ENCODE data around the gene DENND1A. TPM values are rescaled to one million over a fixed set of nuclear protein-coding genes. Genes with fewer than 3 reads are reported as not detected.

Gene DENND1A
- total and polyA plus RNA-seq, 4 donors: 13.4 to 30.5 (median 28.3) TPM

GRCh38 chr9:123394291-123395235 is 535.4 kb downstream of the DENND1A start:
- peaks cover 27% of the 10 kb centered on the region for H3K4me1 ChIP-seq (ENCODE audit: control insufficient read depth, insufficient read depth, low read length)
- WGBS (ENCODE audit: insufficient coverage): 63% methylated on average over 13 of the region's 16 CpGs
- peak in 2 of 6 donors; percentile 52 to 62 for DNase-seq (ENCODE audit: low read depth in 4 of 6, low spot score in 6 of 6)
- H3K27ac ChIP-seq (ENCODE audit: low read depth, low read length): no peak overlapping the region
- H3K36me3 ChIP-seq (ENCODE audit: control insufficient read depth, insufficient read depth, low read length): peaks cover 14% of the 10 kb centered on the region
- no peaks in the 10 kb centered on the region for H3K9me3 ChIP-seq (ENCODE audit: control insufficient read depth, insufficient read depth, low read length)
- no peaks in the 10 kb centered on the region for H3K27me3 ChIP-seq (ENCODE audit: control insufficient read depth, insufficient read depth, low read length)
- no peak overlapping the region for H3K4me3 ChIP-seq (ENCODE audit: low read depth, low read length)

- H3K4me1 ChIP-seq (ENCODE audit: control insufficient read depth, insufficient read depth, low read length): peaks cover 39% of the 10 kb centered on the region
- WGBS (ENCODE audit: insufficient coverage): no CpG with 5 or more reads among the region's 4 CpGs
- H3K4me3 ChIP-seq (ENCODE audit: low read depth, low read length): no peak overlapping the region
- DNase-seq (ENCODE audit: low read depth in 4 of 6, low spot score in 6 of 6): no peak
- H3K36me3 ChIP-seq (ENCODE audit: control insufficient read depth, insufficient read depth, low read length): peaks cover 12% of the 10 kb centered on the region
- no peak overlapping the region for H3K27ac ChIP-seq (ENCODE audit: low read depth, low read length)
- no peaks in the 10 kb centered on the region for H3K9me3 ChIP-seq (ENCODE audit: control insufficient read depth, insufficient read depth, low read length)
- no peaks in the 10 kb centered on the region for H3K27me3 ChIP-seq (ENCODE audit: control insufficient read depth, insufficient read depth, low read length)
Measured at GRCh38 chr9:123392802-123393201, 537.1 kb downstream of the DENND1A start.

- Histone ChIP-seq H3K27ac (ENCODE audit: low read depth, low read length) (no peak overlapping the region), H3K4me1 (ENCODE audit: control insufficient read depth, insufficient read depth, low read length) (peaks cover 45% of the 10 kb centered on the region), H3K9me3 (ENCODE audit: control insufficient read depth, insufficient read depth, low read length) (no peaks in the 10 kb centered on the region), H3K36me3 (ENCODE audit: control insufficient read depth, insufficient read depth, low read length) (peaks cover 15% of the 10 kb centered on the region), H3K4me3 (ENCODE audit: low read depth, low read length) (no peak overlapping the region), H3K27me3 (ENCODE audit: control insufficient read depth, insufficient read depth, low read length) (no peaks in the 10 kb centered on the region)
- 86% methylated on average over 24 of the region's 28 CpGs for WGBS (ENCODE audit: insufficient coverage)
- no peak for DNase-seq (ENCODE audit: low read depth in 4 of 6, low spot score in 6 of 6)
Measured at GRCh38 chr9:123391946-123392345, 538.0 kb downstream of the DENND1A start.

GRCh38 chr9:123391233-123391632 is 538.7 kb downstream of the DENND1A start:
- no peak for DNase-seq (ENCODE audit: low read depth in 4 of 6, low spot score in 6 of 6)
- H3K36me3 ChIP-seq (ENCODE audit: control insufficient read depth, insufficient read depth, low read length): peaks cover 15% of the 10 kb centered on the region
- H3K9me3 ChIP-seq (ENCODE audit: control insufficient read depth, insufficient read depth, low read length): no peaks in the 10 kb centered on the region
- H3K27ac ChIP-seq (ENCODE audit: low read depth, low read length): no peak overlapping the region
- WGBS (ENCODE audit: insufficient coverage): no CpG with 5 or more reads among the region's 5 CpGs
- H3K4me1 ChIP-seq (ENCODE audit: control insufficient read depth, insufficient read depth, low read length): peaks cover 49% of the 10 kb centered on the region
- H3K27me3 ChIP-seq (ENCODE audit: control insufficient read depth, insufficient read depth, low read length): no peaks in the 10 kb centered on the region
- no peak overlapping the region for H3K4me3 ChIP-seq (ENCODE audit: low read depth, low read length)

- DNase-seq (ENCODE audit: low read depth in 4 of 6, low spot score in 6 of 6): no peak
- no peaks in the 10 kb centered on the region for H3K27me3 ChIP-seq (ENCODE audit: control insufficient read depth, insufficient read depth, low read length)
- H3K4me1 ChIP-seq (ENCODE audit: control insufficient read depth, insufficient read depth, low read length): peaks cover 42% of the 10 kb centered on the region
- H3K9me3 ChIP-seq (ENCODE audit: control insufficient read depth, insufficient read depth, low read length): no peaks in the 10 kb centered on the region
- H3K36me3 ChIP-seq (ENCODE audit: control insufficient read depth, insufficient read depth, low read length): peaks cover 15% of the 10 kb centered on the region
- 87% methylated on average over 20 of the region's 23 CpGs for WGBS (ENCODE audit: insufficient coverage)
- H3K27ac ChIP-seq (ENCODE audit: low read depth, low read length): no peak overlapping the region
- H3K4me3 ChIP-seq (ENCODE audit: low read depth, low read length): no peak overlapping the region
Measured at GRCh38 chr9:123390337-123391135, 539.4 kb downstream of the DENND1A start.

GRCh38 chr9:123389698-123390097 is 540.2 kb downstream of the DENND1A start:
- peaks cover 41% of the 10 kb centered on the region for H3K4me1 ChIP-seq (ENCODE audit: control insufficient read depth, insufficient read depth, low read length)
- H3K27ac ChIP-seq (ENCODE audit: low read depth, low read length): no peak overlapping the region
- H3K36me3 ChIP-seq (ENCODE audit: control insufficient read depth, insufficient read depth, low read length): peaks cover 15% of the 10 kb centered on the region
- no peak overlapping the region for H3K4me3 ChIP-seq (ENCODE audit: low read depth, low read length)
- WGBS (ENCODE audit: insufficient coverage): 60% methylated on average over 12 of the region's 12 CpGs
- DNase-seq (ENCODE audit: low read depth in 4 of 6, low spot score in 6 of 6): no peak
- no peaks in the 10 kb centered on the region for H3K27me3 ChIP-seq (ENCODE audit: control insufficient read depth, insufficient read depth, low read length)
- no peaks in the 10 kb centered on the region for H3K9me3 ChIP-seq (ENCODE audit: control insufficient read depth, insufficient read depth, low read length)

GRCh38 chr9:123389070-123389469 is 540.9 kb downstream of the DENND1A start:
- WGBS (ENCODE audit: insufficient coverage): 61% methylated on average over 9 of the region's 10 CpGs
- H3K4me3 ChIP-seq (ENCODE audit: low read depth, low read length): no peak overlapping the region
- peaks cover 15% of the 10 kb centered on the region for H3K36me3 ChIP-seq (ENCODE audit: control insufficient read depth, insufficient read depth, low read length)
- no peak overlapping the region for H3K27ac ChIP-seq (ENCODE audit: low read depth, low read length)
- peaks cover 41% of the 10 kb centered on the region for H3K4me1 ChIP-seq (ENCODE audit: control insufficient read depth, insufficient read depth, low read length)
- DNase-seq (ENCODE audit: low read depth in 4 of 6, low spot score in 6 of 6): no peak
- H3K27me3 ChIP-seq (ENCODE audit: control insufficient read depth, insufficient read depth, low read length): no peaks in the 10 kb centered on the region
- no peaks in the 10 kb centered on the region for H3K9me3 ChIP-seq (ENCODE audit: control insufficient read depth, insufficient read depth, low read length)

- 26% methylated on average over 11 of the region's 14 CpGs for WGBS (ENCODE audit: insufficient coverage)
- Histone ChIP-seq H3K27me3 (ENCODE audit: control insufficient read depth, insufficient read depth, low read length) (no peaks in the 10 kb centered on the region), H3K36me3 (ENCODE audit: control insufficient read depth, insufficient read depth, low read length) (peaks cover 28% of the 10 kb centered on the region), H3K27ac (ENCODE audit: low read depth, low read length) (no peak overlapping the region), H3K4me3 (ENCODE audit: low read depth, low read length) (no peak overlapping the region), H3K9me3 (ENCODE audit: control insufficient read depth, insufficient read depth, low read length) (no peaks in the 10 kb centered on the region), H3K4me1 (ENCODE audit: control insufficient read depth, insufficient read depth, low read length) (peaks cover 55% of the 10 kb centered on the region)
- no peak for DNase-seq (ENCODE audit: low read depth in 4 of 6, low spot score in 6 of 6)
Measured at GRCh38 chr9:123387686-123388085, 542.2 kb downstream of the DENND1A start.

- DNase-seq (ENCODE audit: low read depth in 4 of 6, low spot score in 6 of 6): no peak
- peak overlapping the region; percentile 88 for H3K27ac ChIP-seq (ENCODE audit: low read depth, low read length)
- H3K9me3 ChIP-seq (ENCODE audit: control insufficient read depth, insufficient read depth, low read length): no peaks in the 10 kb centered on the region
- peaks cover 82% of the 10 kb centered on the region for H3K4me1 ChIP-seq (ENCODE audit: control insufficient read depth, insufficient read depth, low read length)
- no peak overlapping the region for H3K4me3 ChIP-seq (ENCODE audit: low read depth, low read length)
- WGBS (ENCODE audit: insufficient coverage): 75% methylated on average over 26 of the region's 27 CpGs
- peaks cover 53% of the 10 kb centered on the region for H3K36me3 ChIP-seq (ENCODE audit: control insufficient read depth, insufficient read depth, low read length)
- no peaks in the 10 kb centered on the region for H3K27me3 ChIP-seq (ENCODE audit: control insufficient read depth, insufficient read depth, low read length)
Measured at GRCh38 chr9:123383512-123384170, 546.3 kb downstream of the DENND1A start.

All from spinal cord (tissue), 10 donors.